B cell (primary cell): ENCODE measurements around the gene TRIM38. TPM values are rescaled to one million over a fixed set of nuclear protein-coding genes. Genes with fewer than 3 reads are reported as not detected.
"Not testable (repeated sequence)": the region's sequence is repeated elsewhere in the genome, so short reads cannot be mapped to it uniquely, and the experiment has no call there.

Experiments
- ATAC-seq: fragments of 200-7000 bp; cut with Tn5 transposase; one replicate; pipeline ENCODE4 v1.10.0; 2021; ENCODE audit warnings: low read depth, mild to moderate bottlenecking, moderate number of reproducible peaks, moderate library complexity
- CTCF ChIA-PET: fragments of 350-600 bp; sonication (Branson Sonifier 250); formaldehyde crosslinking; loops from one replicate; lab custom pipeline; 2021; ENCODE audit warnings: antibody characterized with exemption, inconsistent platforms; lab: Charles Lee
- POLR2A ChIA-PET: fragments of 350-600 bp; sonication (Branson Sonifier 250); formaldehyde crosslinking; loops from one replicate; lab custom pipeline; 2021; ENCODE audit warnings: antibody characterized with exemption; lab: Charles Lee
- DNase-seq: peaks from one replicate; pipeline ENCODE4 v3.0.0; 2013
- H2AFZ ChIP-seq: 2 replicates; pipeline ENCODE4 v1.6.1; 2012; ENCODE audit warnings: mild to moderate bottlenecking, low read depth, low read length; ENCODE audit not compliant: insufficient read depth, poor library complexity, severe bottlenecking
- H3K27ac ChIP-seq, 2 donors: 1 replicate in 1 of 2; 2 replicates in 1 of 2; pipeline ENCODE4 v1.5.1; 2012 to 2013; ENCODE audit warnings: low read length in 2 of 2, mild to moderate bottlenecking in 2 of 2, moderate library complexity in 1 of 2
- H3K27me3 ChIP-seq, 4 experiments: fragments of 200-600 bp in 1 of 4; sonication (generic) in 1 of 4; replicated peaks in 1 of 4; 1 replicate in 2 of 4; 2 replicates in 2 of 4; pipeline versions ENCODE4 v1.6.1 to v1.7.0; 2013 to 2016; ENCODE audit warnings: low read length in 3 of 4, mild to moderate bottlenecking in 2 of 4, mixed read lengths in 1 of 4, moderate library complexity in 1 of 4; ENCODE audit not compliant: insufficient read depth in 4 of 4, control insufficient read depth in 3 of 4; ENCODE audit errors: control extremely low read depth in 1 of 4
- H3K36me3 ChIP-seq, 2 experiments: replicated peaks in 1 of 2; 1 replicate in 1 of 2; 2 replicates in 1 of 2; pipeline versions ENCODE4 v1.6.1 to v1.7.1; 2013; ENCODE audit warnings: low read length in 1 of 2; ENCODE audit not compliant: insufficient read depth in 2 of 2, control insufficient read depth in 1 of 2; ENCODE audit errors: control extremely low read depth in 1 of 2, extremely low read depth in 1 of 2
- H3K4me1 ChIP-seq, 2 donors: fragments of 200-600 bp in 1 of 2; sonication (generic) in 1 of 2; 1 replicate in 1 of 2; 2 replicates in 1 of 2; pipeline versions ENCODE4 v1.5.1 to v1.6.1; 2013 to 2017; ENCODE audit warnings: low read length in 2 of 2; ENCODE audit not compliant: control insufficient read depth in 2 of 2, insufficient read depth in 2 of 2
- H3K4me2 ChIP-seq: replicated peaks from 2 replicates; pipeline ENCODE3; 2012; ENCODE audit warnings: mild to moderate bottlenecking, low read depth, low read length; ENCODE audit not compliant: poor library complexity, severe bottlenecking
- H3K4me3 ChIP-seq, 5 experiments: fragments of 200-600 bp in 1 of 5; sonication (generic) in 1 of 5; 1 replicate in 3 of 5; 2 replicates in 2 of 5; pipeline versions ENCODE4 v1.5.1 to v1.7.0; 2011 to 2016; ENCODE audit warnings: low read length in 4 of 5, mild to moderate bottlenecking in 4 of 5, low read depth in 2 of 5, control low read depth in 1 of 5, moderate library complexity in 1 of 5; ENCODE audit not compliant: insufficient read depth in 1 of 5; ENCODE audit errors: control extremely low read depth in 1 of 5, extremely low read depth in 1 of 5
- H3K79me2 ChIP-seq: fragments of 200-600 bp; sonication (generic); one replicate; pipeline ENCODE4 v1.6.0; 2016; ENCODE audit warnings: low read length; ENCODE audit not compliant: control insufficient read depth, insufficient read depth
- H3K9ac ChIP-seq: fragments of 200-600 bp; sonication (generic); 2 replicates; pipeline ENCODE4 v1.6.1; 2017; ENCODE audit warnings: mild to moderate bottlenecking, low read length, moderate library complexity
- H3K9me3 ChIP-seq, 3 donors: one replicate each; pipeline versions ENCODE4 v1.6.1 to v1.7.1; 2013; ENCODE audit warnings: low read length in 2 of 3; ENCODE audit not compliant: control insufficient read depth in 2 of 3, insufficient read depth in 1 of 3; ENCODE audit errors: control extremely low read depth in 1 of 3
- H4K20me1 ChIP-seq: 2 replicates; pipeline ENCODE4 v1.6.0; 2012; ENCODE audit warnings: mild to moderate bottlenecking, low read length; ENCODE audit not compliant: insufficient read depth, control insufficient read depth, poor library complexity, severe bottlenecking
- H3K27ac Mint-ChIP-seq: one replicate; pipeline ENCODE4 v1.8.0; 2021; ENCODE audit warnings: mixed read lengths
- H3K27me3 Mint-ChIP-seq: one replicate; pipeline ENCODE4 v1.8.0; 2021; ENCODE audit warnings: mixed read lengths
- H3K4me1 Mint-ChIP-seq: one replicate; pipeline ENCODE4 v1.8.0; 2021; ENCODE audit warnings: mixed read lengths
- H3K4me3 Mint-ChIP-seq: one replicate; pipeline ENCODE4 v1.8.0; 2021; ENCODE audit warnings: mixed read lengths
- H3K9me3 Mint-ChIP-seq: one replicate; pipeline ENCODE4 v1.8.0; 2022; ENCODE audit warnings: mixed read lengths; ENCODE audit not compliant: insufficient read depth
- EZH2 ChIP-seq: IDR thresholded peaks from 2 replicates; pipeline ENCODE4 v1.6.1; 2012; ENCODE audit warnings: borderline replicate concordance, low read depth, mild to moderate bottlenecking, moderate library complexity, low read length; ENCODE audit not compliant: insufficient read depth, poor library complexity, severe bottlenecking
- WGBS: methylation state at CpG from one replicate; pipeline ENCODE4 v1.1.5; 2013; ENCODE audit warnings: missing lambda C conversion rate; ENCODE audit not compliant: insufficient coverage; 5-methylcytosine and 5-hydroxymethylcytosine counted together
- intact Hi-C: fragments of 100-400 bp; cut with micrococcal nuclease; formaldehyde crosslinking; loops from one replicate; pipeline ENCODE4 v1.10.0; 2022
- polyA plus RNA-seq: library from polyadenylated mRNA; depleted of rRNA; stranded (reverse); fragments of >200 nt; gene quantifications from 2 replicates; pipeline ENCODE4 v1.2.3, GENCODE V29; 2012
- total RNA-seq, 2 donors: library from RNA; stranded (reverse); fragments of 120-200 nt in 1 of 2; gene quantifications; 1 replicate in 1 of 2; 2 replicates in 1 of 2; pipeline versions ENCODE4 v1.2.3 to v1.2.4, GENCODE V29; 2013 to 2022
- TF ChIP-seq, protein P1 (sequence below): fragments of 200-600 bp; IDR thresholded peaks from one replicate; pipeline ENCODE4 v1.8.0; 2022; ENCODE audit warnings: antibody characterized with exemption, mild to moderate bottlenecking

Gene TRIM38
- total and polyA plus RNA-seq, 2 donors (not counting 1 experiment from before 2014, with no cell fraction given) = 29.3 to 57.2 TPM

- CTCF ChIA-PET = interaction anchor here (0.7 to 3.0 kb wide), 10 partner anchors 14 to 722 kb away, joined by 3 to 16 read pairs (median 4); partner anchors contain the start of gene TRIM38
- no peaks in the 10 kb centered on the region for H3K36me3 ChIP-seq
These were observed 17.7 kb upstream of the TRIM38 start for GRCh38 chr6:25944688-25945574.

GRCh38 chr6:25945738-25946137 lies 16.9 kb upstream of the TRIM38 start:
- H3K4me1 ChIP-seq, H3K27ac ChIP-seq, H3K79me2 ChIP-seq, POLR2A ChIA-PET, H3K9ac ChIP-seq, H2AFZ ChIP-seq, H4K20me1 ChIP-seq, H3K9me3 Mint-ChIP-seq, H3K4me3 Mint-ChIP-seq, DNase-seq, H3K9me3 ChIP-seq, H3K4me3 ChIP-seq, H3K27me3 Mint-ChIP-seq, H3K4me2 ChIP-seq, H3K36me3 ChIP-seq, ATAC-seq, H3K27ac Mint-ChIP-seq, H3K27me3 ChIP-seq: not testable (repeated sequence)
- WGBS = no CpG with 5 or more reads among the region's 3 CpGs
- intact Hi-C loops = loop anchor here (10.0 kb wide), 1 partner anchor 721 kb away; no protein-coding TSS in a partner anchor
- CTCF ChIA-PET = interaction anchor here (3.0 kb wide), 1 partner anchor 157 kb away, joined by 16 read pairs; no protein-coding TSS in a partner anchor
- H3K4me1 Mint-ChIP-seq = peaks cover 10% of the 10 kb centered on the region

More at GRCh38 chr6:25944688-25945574, 17.7 kb upstream of the TRIM38 start:
- no peaks in the 10 kb centered on the region for H3K4me1 ChIP-seq
- Mint-ChIP-seq H3K4me3 (no peak overlapping the region), H3K4me1 (peaks cover 10% of the 10 kb centered on the region), H3K27ac (no peak overlapping the region), H3K27me3 (no peaks in the 10 kb centered on the region), H3K9me3 (peaks cover 4% of the 10 kb centered on the region)
- ATAC-seq = no peak
- no peak overlapping the region for H2AFZ ChIP-seq
- no peak overlapping the region for H3K9ac ChIP-seq
- no peak overlapping the region for H3K4me3 ChIP-seq
- POLR2A ChIA-PET = no interaction called here
- peaks cover 0 to 7% (median 4%) of the 10 kb centered on the region in 3 donors for H3K9me3 ChIP-seq
- H3K27me3 ChIP-seq = no peaks in the 10 kb centered on the region
- intact Hi-C loops = loop anchor here (5.0 to 10.0 kb wide), 2 partner anchors 453 to 720 kb away; no protein-coding TSS in a partner anchor
- H3K79me2 ChIP-seq = no peaks in the 10 kb centered on the region
- no peaks in the 10 kb centered on the region for H4K20me1 ChIP-seq
- no peak for TF ChIP-seq EZH2
- TF ChIP-seq, protein P1, sequence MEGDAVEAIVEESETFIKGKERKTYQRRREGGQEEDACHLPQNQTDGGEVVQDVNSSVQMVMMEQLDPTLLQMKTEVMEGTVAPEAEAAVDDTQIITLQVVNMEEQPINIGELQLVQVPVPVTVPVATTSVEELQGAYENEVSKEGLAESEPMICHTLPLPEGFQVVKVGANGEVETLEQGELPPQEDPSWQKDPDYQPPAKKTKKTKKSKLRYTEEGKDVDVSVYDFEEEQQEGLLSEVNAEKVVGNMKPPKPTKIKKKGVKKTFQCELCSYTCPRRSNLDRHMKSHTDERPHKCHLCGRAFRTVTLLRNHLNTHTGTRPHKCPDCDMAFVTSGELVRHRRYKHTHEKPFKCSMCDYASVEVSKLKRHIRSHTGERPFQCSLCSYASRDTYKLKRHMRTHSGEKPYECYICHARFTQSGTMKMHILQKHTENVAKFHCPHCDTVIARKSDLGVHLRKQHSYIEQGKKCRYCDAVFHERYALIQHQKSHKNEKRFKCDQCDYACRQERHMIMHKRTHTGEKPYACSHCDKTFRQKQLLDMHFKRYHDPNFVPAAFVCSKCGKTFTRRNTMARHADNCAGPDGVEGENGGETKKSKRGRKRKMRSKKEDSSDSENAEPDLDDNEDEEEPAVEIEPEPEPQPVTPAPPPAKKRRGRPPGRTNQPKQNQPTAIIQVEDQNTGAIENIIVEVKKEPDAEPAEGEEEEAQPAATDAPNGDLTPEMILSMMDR = no peak
- no peak for DNase-seq
- WGBS = no CpG with 5 or more reads among the region's 8 CpGs
- no peak overlapping the region for H3K4me2 ChIP-seq
- no peak overlapping the region for H3K27ac ChIP-seq
